H1 (cell line): Measurements from ENCODE around the gene SUGP2. TPM values are rescaled to one million over a fixed set of nuclear protein-coding genes. Genes with fewer than 3 reads are reported as not detected.

Source experiments
- CTCF ChIA-PET: fragments of 300-600 bp; sonication (Branson Sonifier 250); formaldehyde crosslinking; loops from one replicate; lab custom pipeline; 2021; ENCODE audit not compliant: partially characterized antibody; lab: Charles Lee
- POLR2A ChIA-PET: fragments of 300-600 bp; sonication (Branson Sonifier 250); formaldehyde crosslinking; loops from one replicate; lab custom pipeline; 2021; ENCODE audit warnings: inconsistent platforms; ENCODE audit not compliant: partially characterized antibody; lab: Charles Lee
- DNase-seq, 2 experiments: peaks; one replicate each; pipeline versions ENCODE4 v3.0.0 to v3.0.0-alpha.2; 2010 to 2022; ENCODE audit warnings: low spot score in 2 of 2, low read depth in 1 of 2, mixed read lengths in 1 of 2
- FAIRE-seq: peaks from 2 replicates; lab custom pipeline; 2011; peaks lifted over from hg19 to GRCh38; lab: Jason Lieb, UNC
- H2AFZ ChIP-seq: 2 replicates; pipeline ENCODE4 v1.8.1; 2012; ENCODE audit warnings: low read length, inconsistent platforms
- H2AK5ac ChIP-seq: 2 replicates; pipeline ENCODE4 v1.6.1; 2013; ENCODE audit warnings: low read depth, low read length
- H2BK120ac ChIP-seq: replicated peaks from 2 replicates; pipeline ENCODE3; 2013; ENCODE audit warnings: low read depth, low read length, inconsistent platforms
- H2BK12ac ChIP-seq: 2 replicates; pipeline ENCODE4 v1.6.1; 2013; ENCODE audit warnings: low read depth, low read length
- H2BK15ac ChIP-seq: 2 replicates; pipeline ENCODE4 v1.6.1; 2013; ENCODE audit warnings: low read length
- H2BK20ac ChIP-seq: 2 replicates; pipeline ENCODE4 v1.6.1; 2013; ENCODE audit warnings: low read length
- H2BK5ac ChIP-seq: 2 replicates; pipeline ENCODE4 v1.6.1; 2013; ENCODE audit warnings: low read depth, low read length
- H3K14ac ChIP-seq: 2 replicates; pipeline ENCODE4 v1.6.1; 2013; ENCODE audit warnings: inconsistent platforms; ENCODE audit not compliant: insufficient read length
- H3K18ac ChIP-seq: 2 replicates; pipeline ENCODE4 v1.6.1; 2013; ENCODE audit warnings: low read length; ENCODE audit errors: extremely low read depth
- H3K23ac ChIP-seq: 2 replicates; pipeline ENCODE4 v1.6.1; 2013; ENCODE audit warnings: inconsistent platforms; ENCODE audit not compliant: insufficient read length
- H3K23me2 ChIP-seq: 2 replicates; pipeline ENCODE4 v1.6.1; 2013; ENCODE audit warnings: low read depth, low read length
- H3K27ac ChIP-seq: 2 replicates; pipeline ENCODE4 v1.6.1; 2011; ENCODE audit warnings: low read depth, low read length, inconsistent platforms
- H3K27me3 ChIP-seq, 4 experiments: replicated peaks in 1 of 4; 1 replicate in 1 of 4; 2 replicates in 3 of 4; pipeline versions ENCODE4 v1.6.1 to v1.8.1; 2011 to 2013; ENCODE audit warnings: low read length in 3 of 4, mild to moderate bottlenecking in 3 of 4, inconsistent platforms in 2 of 4, mixed read lengths in 2 of 4, moderate library complexity in 1 of 4; ENCODE audit not compliant: control insufficient read depth in 3 of 4, insufficient read depth in 3 of 4; ENCODE audit errors: extremely low read depth in 1 of 4
- H3K36me3 ChIP-seq, 4 experiments: 2 replicates each; pipeline versions ENCODE4 v1.6.1 to v1.8.1; 2011 to 2013; ENCODE audit warnings: mild to moderate bottlenecking in 4 of 4, low read length in 3 of 4, moderate library complexity in 2 of 4, control low read depth in 1 of 4, inconsistent platforms in 1 of 4; ENCODE audit not compliant: insufficient read depth in 4 of 4, control insufficient read depth in 2 of 4
- H3K4ac ChIP-seq: replicated peaks from 2 replicates; pipeline ENCODE3; 2013; ENCODE audit warnings: low read length, low read depth, mixed read lengths, inconsistent platforms; ENCODE audit not compliant: insufficient read length
- H3K4me1 ChIP-seq, 4 experiments: replicated peaks in 1 of 4; 1 replicate in 1 of 4; 2 replicates in 3 of 4; pipeline versions ENCODE4 v1.6.1 to v1.8.1; 2011 to 2013; ENCODE audit warnings: low read length in 3 of 4, inconsistent platforms in 2 of 4, mixed read lengths in 1 of 4; ENCODE audit not compliant: insufficient read depth in 4 of 4, control insufficient read depth in 3 of 4
- H3K4me2 ChIP-seq, 2 experiments: 2 replicates each; pipeline versions ENCODE4 v1.6.1 to v1.8.1; 2011 to 2013; ENCODE audit warnings: low read depth in 2 of 2, low read length in 2 of 2, control low read depth in 1 of 2, inconsistent platforms in 1 of 2, mild to moderate bottlenecking in 1 of 2; ENCODE audit not compliant: insufficient read depth in 1 of 2
- H3K4me3 ChIP-seq, 4 experiments: fragments of 200-600, 300-600 bp in 1 of 4; sonication (generic), shearing (Covaris generic), sonication (Bioruptor Twin) in 1 of 4; 2 replicates each; pipeline versions ENCODE4 v1.5.1 to v1.8.1; 2011 to 2016; ENCODE audit warnings: low read length in 4 of 4, low read depth in 3 of 4, control low read depth in 2 of 4, inconsistent platforms in 2 of 4, mild to moderate bottlenecking in 2 of 4, mixed read lengths in 1 of 4, moderate library complexity in 1 of 4; ENCODE audit not compliant: insufficient read depth in 2 of 4; ENCODE audit errors: extremely low read depth in 1 of 4
- H3K56ac ChIP-seq: replicated peaks from 2 replicates; pipeline ENCODE3; 2013; ENCODE audit warnings: low read depth, mild to moderate bottlenecking, mixed read lengths, low read length, inconsistent platforms; ENCODE audit not compliant: insufficient read length
- H3K79me1 ChIP-seq: 2 replicates; pipeline ENCODE4 v1.6.1; 2013; ENCODE audit warnings: low read depth, low read length, control low read depth
- H3K79me2 ChIP-seq, 2 experiments: 2 replicates each; pipeline versions ENCODE4 v1.6.1 to v1.8.1; 2012 to 2013; ENCODE audit warnings: low read length in 2 of 2, mild to moderate bottlenecking in 2 of 2, inconsistent platforms in 1 of 2; ENCODE audit not compliant: insufficient read depth in 2 of 2, control insufficient read depth in 1 of 2
- H3K9ac ChIP-seq, 4 experiments: replicated peaks in 1 of 4; 1 replicate in 1 of 4; 2 replicates in 3 of 4; pipeline versions ENCODE4 v1.6.1 to v1.8.1; 2011 to 2013; ENCODE audit warnings: low read depth in 3 of 4, low read length in 3 of 4, control low read depth in 2 of 4, mild to moderate bottlenecking in 2 of 4, moderate library complexity in 2 of 4, inconsistent platforms in 1 of 4; ENCODE audit errors: extremely low read depth in 1 of 4
- H3K9me3 ChIP-seq, 2 experiments: 2 replicates each; pipeline versions ENCODE4 v1.6.1 to v1.8.1; 2012 to 2013; ENCODE audit warnings: mild to moderate bottlenecking in 2 of 2, moderate library complexity in 2 of 2, control low read depth in 1 of 2, inconsistent platforms in 1 of 2, low read depth in 1 of 2, low read length in 1 of 2, mixed read lengths in 1 of 2; ENCODE audit not compliant: insufficient read depth in 2 of 2
- H4K20me1 ChIP-seq, 2 experiments: replicated peaks in 1 of 2; 2 replicates each; pipeline versions ENCODE3 to v1.8.1; 2011 to 2013; ENCODE audit warnings: inconsistent platforms in 2 of 2, low read length in 2 of 2, mild to moderate bottlenecking in 1 of 2; ENCODE audit not compliant: insufficient read depth in 2 of 2, control insufficient read depth in 1 of 2
- H4K5ac ChIP-seq: 2 replicates; pipeline ENCODE4 v1.6.1; 2013; ENCODE audit warnings: low read length, low read depth, mixed read lengths, inconsistent platforms; ENCODE audit not compliant: insufficient read length
- H4K8ac ChIP-seq: 2 replicates; pipeline ENCODE4 v1.8.0; 2013; ENCODE audit warnings: mild to moderate bottlenecking, moderate library complexity, low read length, inconsistent platforms; ENCODE audit not compliant: insufficient read depth; ENCODE audit errors: extremely low read depth
- H4K91ac ChIP-seq: replicated peaks from 2 replicates; pipeline ENCODE3; 2013; ENCODE audit warnings: low read length, mixed read lengths, inconsistent platforms; ENCODE audit not compliant: insufficient read length
- ATF3 ChIP-seq: IDR thresholded peaks from 2 replicates; pipeline ENCODE4 v1.6.1; 2011; ENCODE audit warnings: low read depth, mild to moderate bottlenecking, low read length; ENCODE audit not compliant: insufficient read depth
- BRCA1 ChIP-seq: IDR thresholded peaks from 2 replicates; pipeline ENCODE4 v1.6.1; 2012; ENCODE audit warnings: low read depth, low read length, improper control_type of control experiment
- CEBPB ChIP-seq: IDR thresholded peaks from 2 replicates; pipeline ENCODE4 v1.6.1; 2012; ENCODE audit warnings: low read depth, low read length
- CREB1 ChIP-seq: IDR thresholded peaks from 2 replicates; pipeline ENCODE4 v1.6.1; 2012; ENCODE audit warnings: inconsistent platforms
- EGR1 ChIP-seq: IDR thresholded peaks from 2 replicates; pipeline ENCODE4 v1.6.1; 2011; ENCODE audit warnings: low read depth, low read length, borderline replicate concordance
- RAD21 ChIP-seq, 2 experiments: IDR thresholded peaks in 1 of 2; conservative IDR thresholded peaks in 1 of 2; 2 replicates each; pipeline ENCODE4 v1.6.1; 2011; ENCODE audit warnings: low read depth in 2 of 2, low read length in 2 of 2, improper control_type of control experiment in 1 of 2, inconsistent platforms in 1 of 2, mild to moderate bottlenecking in 1 of 2, moderate library complexity in 1 of 2
- SIN3A ChIP-seq, 2 experiments: IDR thresholded peaks in 1 of 2; conservative IDR thresholded peaks in 1 of 2; 2 replicates each; pipeline ENCODE4 v1.6.1; 2011 to 2012; ENCODE audit warnings: low read length in 2 of 2, improper control_type of control experiment in 1 of 2, low read depth in 1 of 2, mild to moderate bottlenecking in 1 of 2
- SP2 ChIP-seq: IDR thresholded peaks from 2 replicates; pipeline ENCODE4 v1.6.1; 2012; ENCODE audit warnings: mild to moderate bottlenecking, low read length, inconsistent platforms
- USF2 ChIP-seq: IDR thresholded peaks from 2 replicates; pipeline ENCODE4 v1.6.1; 2011; ENCODE audit warnings: low read length, improper control_type of control experiment
- YY1 ChIP-seq: IDR thresholded peaks from 2 replicates; pipeline ENCODE4 v1.6.1; 2011; ENCODE audit warnings: low read depth, mild to moderate bottlenecking, low read length
- WGBS, 2 experiments: shearing (Covaris generic) in 1 of 2; methylation state at CpG; one replicate each; pipeline versions ENCODE4 v1.1.6 to v1.1.7; 2013 to 2015; ENCODE audit warnings: low lambda C conversion rate in 2 of 2, mixed read lengths in 2 of 2, inconsistent platforms in 1 of 2, low coverage in 1 of 2, missing lambda C conversion rate in 1 of 2; ENCODE audit not compliant: insufficient replicate concordance in 2 of 2, insufficient coverage in 1 of 2, insufficient read length in 1 of 2; ENCODE audit errors: extremely low coverage in 1 of 2, missing lambda C conversion rate in 1 of 2; 5-methylcytosine and 5-hydroxymethylcytosine counted together
- polyA plus RNA-seq, 7 experiments: library from polyadenylated mRNA; depleted of rRNA in 3 of 7; stranded (reverse) in 5 of 7; unstranded in 2 of 7; fragments of >200 nt in 5 of 7; fragments of 200-250 nt in 2 of 7; gene quantifications; 1 replicate in 5 of 7; 2 replicates in 1 of 7; 4 replicates in 1 of 7; pipeline versions ENCODE4 v1.2.1 to v1.2.3, GENCODE V29; 2011 to 2013; ENCODE audit warnings: missing spikeins in 2 of 7, mixed read lengths in 2 of 7
- total RNA-seq: library from RNA; stranded (reverse); fragmentation: NEBNext Ultra II Directional; extraction: Animal tissue kit (Norgen Biotek cat#: 25700); gene quantifications from 2 replicates; pipeline ENCODE4 v1.2.1, GENCODE V29; 2021

The SUGP2 gene
- total and polyA plus RNA-seq, 2 of the 8 experiments (the other 6 are each of a cell fraction or from before 2014, with no cell fraction given), result 57.7 to 114 TPM

DNA sequence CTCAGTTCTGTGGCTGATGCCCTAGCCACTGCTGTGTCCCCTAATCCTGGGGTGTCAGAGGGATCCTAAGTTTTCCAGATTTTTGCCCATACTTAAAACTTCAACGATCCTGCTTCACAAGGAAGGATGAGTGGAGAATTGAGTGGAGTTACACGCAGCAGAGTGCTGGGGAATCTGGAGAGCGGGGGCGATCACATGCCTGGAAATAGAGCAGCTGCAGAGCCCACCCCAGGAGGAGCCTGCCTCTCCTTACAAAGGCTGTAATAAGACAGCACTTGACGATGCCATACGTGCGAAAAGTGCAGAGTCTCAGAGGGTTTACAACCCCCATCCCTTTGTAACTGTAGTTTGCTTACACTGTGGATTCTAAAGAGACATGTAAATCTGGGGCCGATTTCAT is 40.6 kb downstream of the SUGP2 start:
- Histone ChIP-seq H2AFZ (no peak overlapping the region), H3K9ac (no peak overlapping the region), H2BK120ac (no peak overlapping the region), H4K20me1 (peaks cover 5 to 14% of the 10 kb centered on the region in 2 experiments), H3K4me1 (peaks cover 0 to 8% (median 3%) of the 10 kb centered on the region in 4 experiments; a peak in 6 of 7 replicates), H3K27me3 (no peaks in the 10 kb centered on the region), H3K79me1 (0 out of 2 replicates have a peak, but pooled peaks cover 3% of the 10 kb centered on the region), H4K5ac (no peak overlapping the region), H2BK5ac (no peak overlapping the region), H3K23me2 (0 out of 2 replicates have a peak, but pooled peaks cover 1% of the 10 kb centered on the region), H3K79me2 (no peaks in the 10 kb centered on the region), H2BK20ac (no peak overlapping the region), H3K4me2 (no peak overlapping the region), H3K14ac (no peak overlapping the region), H3K23ac (no peak overlapping the region), H3K56ac (no peak overlapping the region), H3K9me3 (no peaks in the 10 kb centered on the region), H3K27ac (no peak overlapping the region), H2BK15ac (no peak overlapping the region), H3K4ac (no peak overlapping the region), H2AK5ac (no peak overlapping the region), H4K91ac (no peak overlapping the region), H3K4me3 (no peak overlapping the region), H4K8ac (no peak overlapping the region), H2BK12ac (no peak overlapping the region), H3K18ac (no peak overlapping the region), H3K36me3 (peaks cover 10 to 36% (median 21%) of the 10 kb centered on the region in 4 experiments)
- no peak for DNase-seq
- WGBS, 2 experiments, result 94% methylated on average over 8 of the region's 8 CpGs; no CpG with 5 or more reads in 1 of the 2 experiments
- ChIA-PET POLR2A (no interaction called here), CTCF (interaction anchor here (0.6 to 2.4 kb wide), 2 partner anchors 8 to 11 kb away, joined by 3 to 7 read pairs; no protein-coding TSS in a partner anchor)
- FAIRE-seq, result no peak
- TF ChIP-seq SIN3A (conservative IDR thresholded peaks at IDR 0.05 in 1 of 2, IDR thresholded peaks at IDR 0.05 in 1 of 2; ENCODE audit: low read depth in 1 of 2, low read length in 2 of 2) (no peak), RAD21 (IDR thresholded peaks at IDR 0.05 in 1 of 2, conservative IDR thresholded peaks at IDR 0.05 in 1 of 2; ENCODE audit: low read depth in 2 of 2, low read length in 2 of 2) (no peak), ATF3 (no peak), EGR1 (no peak), USF2 (no peak), CREB1 (no peak), YY1 (no peak), CEBPB (no peak), SP2 (no peak), BRCA1 (no peak)
